Peyer's patch (tissue), 4 donors: ENCODE data around the gene GOLT1A. TPM values are rescaled to one million over a fixed set of nuclear protein-coding genes. Genes with fewer than 3 reads are reported as not detected.

Experiments used
- DNase-seq, 3 donors: peaks; one replicate each; pipeline ENCODE4 v3.0.0-alpha.2; 2017 to 2019
- H3K27ac ChIP-seq, 4 donors: fragments of 200-600 bp; sonication (generic); one replicate each; pipeline ENCODE4 v1.5.1; 2016 to 2019
- H3K27me3 ChIP-seq, 2 donors: fragments of 200-600 bp; sonication (generic); one replicate each; pipeline ENCODE4 v1.5.1; 2019
- H3K36me3 ChIP-seq, 3 donors: fragments of 200-600 bp; sonication (generic); one replicate each; pipeline ENCODE4 v1.5.1; 2016 to 2019
- H3K4me1 ChIP-seq, 4 donors: fragments of 200-600 bp; sonication (generic); one replicate each; pipeline ENCODE4 v1.5.1; 2016 to 2019
- H3K4me3 ChIP-seq, 4 donors: fragments of 200-600 bp; sonication (generic); 1 replicate in 3 of 4; 2 replicates in 1 of 4; pipeline ENCODE4 v1.5.1; 2016 to 2019; ENCODE audit warnings: mild to moderate bottlenecking in 1 of 4
- H3K9me3 ChIP-seq, 4 donors: fragments of 200-600 bp; sonication (generic); one replicate each; pipeline ENCODE4 v1.5.1; 2016 to 2019; ENCODE audit warnings: mild to moderate bottlenecking in 1 of 4
- CTCF ChIP-seq, 6 experiments: fragments of 450-650 bp in 4 of 6; fragments of 200-600 bp in 2 of 6; sonication (generic) in 1 of 6; IDR thresholded peaks; one replicate each; pipeline ENCODE4 v1.5.1; 2017 to 2019; ENCODE audit warnings: antibody characterized with exemption in 6 of 6, mild to moderate bottlenecking in 3 of 6, moderate library complexity in 1 of 6
- POLR2A ChIP-seq, 2 donors: fragments of 450-650 bp; IDR thresholded peaks; one replicate each; pipeline ENCODE4 v1.5.1; 2017; ENCODE audit warnings: antibody characterized with exemption in 2 of 2, mild to moderate bottlenecking in 2 of 2, moderate library complexity in 2 of 2
- total RNA-seq, 4 donors: library from RNA; depleted of rRNA; stranded (reverse); fragments of >200 nt; gene quantifications; one replicate each; pipeline ENCODE4 v1.1.0, GENCODE V29; 2016

GOLT1A gene
- total RNA-seq, 4 donors from 2014 or later, result 11.6 to 101 (median 69.1) TPM

- Histone ChIP-seq H3K4me1 (peaks cover 0 to 23% (median 7%) of the 10 kb centered on the region in 4 donors), H3K4me3 (no peak overlapping the region), H3K27me3 (no peaks in the 10 kb centered on the region), H3K36me3 (no peaks in the 10 kb centered on the region), H3K9me3 (no peaks in the 10 kb centered on the region), H3K27ac (no peak overlapping the region)
- DNase-seq, result peak in 1 of 3 donors; percentile 10
- TF ChIP-seq POLR2A (IDR thresholded peaks at IDR 0.05) (no peak), CTCF (IDR thresholded peaks at IDR 0.05) (no peak)
Observed at GRCh38 chr1:204149107-204149506, 64.7 kb downstream of the GOLT1A start.

Other genes with a start within 250 kb of the GOLT1A start
- gene SOX13, start 140.9 kb downstream of the GOLT1A start, total RNA-seq, result 10 to 100 TPM; 42.1 to 80.3 (median 59.0) TPM
- gene ETNK2, start 61.9 kb downstream of the GOLT1A start, total RNA-seq, result 1 to 10 TPM in 2 of 4 donors, under 1 TPM in 1, not detected in 1; 0.35 to 9.7 (median 5.7) TPM
- gene REN, start 47.7 kb downstream of the GOLT1A start, total RNA-seq, result not detected
- gene KISS1, start 17.5 kb downstream of the GOLT1A start, total RNA-seq, result 1 to 10 TPM in 2 of 4 donors, not detected in 2; 3.0 to 7.0 TPM
- 10 to 100 TPM; 57.3 to 91.6 (median 70.2) TPM for gene PLEKHA6, start 145.9 kb upstream of the GOLT1A start, total RNA-seq
- 10 to 100 TPM; 33.8 to 90.5 (median 72.3) TPM for gene PPP1R15B, start 197.8 kb upstream of the GOLT1A start, total RNA-seq